GM12878 (cell line): ENCODE results near the gene COL6A3.

Source experiments
- EP300 ChIP-seq, 2 experiments: fragments of 150-350 bp in 1 of 2; IDR thresholded peaks; 2 replicates each; pipeline ENCODE4 v1.6.1; 2011 to 2012; ENCODE audit warnings: low read depth in 2 of 2, low read length in 2 of 2, borderline replicate concordance in 1 of 2, improper control_type of control experiment in 1 of 2, inconsistent platforms in 1 of 2; ENCODE audit not compliant: control insufficient read depth in 1 of 2
- EZH2 ChIP-seq: IDR thresholded peaks from 2 replicates; pipeline ENCODE4 v1.6.1; 2012; ENCODE audit warnings: low read depth, mild to moderate bottlenecking, control low read depth, inconsistent platforms, low read length, borderline replicate concordance; ENCODE audit not compliant: control insufficient read depth
- FOXK2 ChIP-seq: fragments of 450-650 bp; IDR thresholded peaks from 2 replicates; pipeline ENCODE4 v1.6.1; 2017; ENCODE audit warnings: mild to moderate bottlenecking, moderate library complexity
- NBN ChIP-seq: fragments of 450-650 bp; IDR thresholded peaks from 2 replicates; pipeline ENCODE4 v1.6.1; 2016
- POLR2A ChIP-seq: IDR thresholded peaks from 2 replicates; pipeline ENCODE4 v1.6.1; 2011; ENCODE audit warnings: low read depth, mild to moderate bottlenecking, low read length
- SIN3A ChIP-seq: IDR thresholded peaks from 2 replicates; pipeline ENCODE4 v1.6.1; 2012; ENCODE audit warnings: low read depth, low read length, improper control_type of control experiment
- SUPT20H ChIP-seq: IDR thresholded peaks from 2 replicates; pipeline ENCODE4 v1.6.1; 2011; ENCODE audit warnings: low read depth, mild to moderate bottlenecking, low read length, moderate library complexity, borderline replicate concordance; ENCODE audit not compliant: control insufficient read depth
- ZBED1 ChIP-seq: IDR thresholded peaks from 2 replicates; pipeline ENCODE4 v1.6.1; 2016; ENCODE audit warnings: borderline replicate concordance
- ZSCAN29 ChIP-seq: fragments of 450-650 bp; IDR thresholded peaks from 2 replicates; pipeline ENCODE4 v1.6.1; 2017; ENCODE audit warnings: mild to moderate bottlenecking, moderate library complexity
- TF ChIP-seq, protein P1 (sequence below), 3 experiments: IDR thresholded peaks in 2 of 3; conservative IDR thresholded peaks in 1 of 3; 2 replicates each; pipeline ENCODE4 v1.5.1; 2011; ENCODE audit warnings: low read depth in 3 of 3, low read length in 3 of 3, mild to moderate bottlenecking in 3 of 3, control low read depth in 2 of 3, moderate library complexity in 2 of 3, inconsistent platforms in 1 of 3, mixed read lengths in 1 of 3; ENCODE audit not compliant: control insufficient read depth in 2 of 3, insufficient read depth in 1 of 3; ENCODE audit errors: extremely low read depth in 1 of 3
- TF ChIP-seq, protein P2 (sequence below): fragments of 450-650 bp; IDR thresholded peaks from 2 replicates; pipeline ENCODE4 v1.6.1; 2016; ENCODE audit warnings: mild to moderate bottlenecking
- TF ChIP-seq, protein P3 (sequence below): IDR thresholded peaks from 2 replicates; pipeline ENCODE4 v1.6.1; 2011; ENCODE audit warnings: low read depth, mild to moderate bottlenecking, low read length, moderate library complexity, borderline replicate concordance; ENCODE audit errors: extremely low read depth
- TF ChIP-seq, protein P4 (sequence below): IDR thresholded peaks from 2 replicates; pipeline ENCODE4 v1.6.1; 2012; ENCODE audit warnings: mild to moderate bottlenecking, low read depth, low read length
- TF ChIP-seq, protein P5 (sequence below): IDR thresholded peaks from 2 replicates; pipeline ENCODE4 v1.6.1; 2011; ENCODE audit warnings: low read depth, low read length, improper control_type of control experiment, borderline replicate concordance

DNA sequence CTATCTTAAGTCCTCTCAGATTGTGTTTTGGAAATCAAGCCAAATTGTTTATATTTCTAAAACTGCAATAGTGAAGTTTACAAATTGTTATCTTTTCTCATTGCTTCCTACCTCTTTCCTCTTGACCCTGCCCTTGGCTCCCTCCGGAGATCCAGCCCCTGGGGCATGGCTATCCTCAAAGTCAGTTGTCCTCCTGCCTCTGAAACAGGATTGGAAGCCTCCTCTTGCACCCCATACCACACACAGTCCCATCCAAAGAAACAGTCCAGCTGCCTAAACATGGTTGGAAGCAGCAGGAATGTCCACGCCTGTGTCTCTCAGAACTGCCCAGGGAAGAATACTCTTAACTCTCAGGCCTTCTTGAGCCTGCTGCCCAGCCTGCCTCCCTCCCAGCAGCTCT is 30.1 kb upstream of the COL6A3 start:
- TF ChIP-seq NBN = no peak
- TF ChIP-seq, protein P1, sequence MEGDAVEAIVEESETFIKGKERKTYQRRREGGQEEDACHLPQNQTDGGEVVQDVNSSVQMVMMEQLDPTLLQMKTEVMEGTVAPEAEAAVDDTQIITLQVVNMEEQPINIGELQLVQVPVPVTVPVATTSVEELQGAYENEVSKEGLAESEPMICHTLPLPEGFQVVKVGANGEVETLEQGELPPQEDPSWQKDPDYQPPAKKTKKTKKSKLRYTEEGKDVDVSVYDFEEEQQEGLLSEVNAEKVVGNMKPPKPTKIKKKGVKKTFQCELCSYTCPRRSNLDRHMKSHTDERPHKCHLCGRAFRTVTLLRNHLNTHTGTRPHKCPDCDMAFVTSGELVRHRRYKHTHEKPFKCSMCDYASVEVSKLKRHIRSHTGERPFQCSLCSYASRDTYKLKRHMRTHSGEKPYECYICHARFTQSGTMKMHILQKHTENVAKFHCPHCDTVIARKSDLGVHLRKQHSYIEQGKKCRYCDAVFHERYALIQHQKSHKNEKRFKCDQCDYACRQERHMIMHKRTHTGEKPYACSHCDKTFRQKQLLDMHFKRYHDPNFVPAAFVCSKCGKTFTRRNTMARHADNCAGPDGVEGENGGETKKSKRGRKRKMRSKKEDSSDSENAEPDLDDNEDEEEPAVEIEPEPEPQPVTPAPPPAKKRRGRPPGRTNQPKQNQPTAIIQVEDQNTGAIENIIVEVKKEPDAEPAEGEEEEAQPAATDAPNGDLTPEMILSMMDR (IDR thresholded peaks at IDR 0.05 in 2 of 3, conservative IDR thresholded peaks at IDR 0.05 in 1 of 3; ENCODE audit: control insufficient read depth in 2 of 3, extremely low read depth in 1 of 3, insufficient read depth in 1 of 3, low read depth in 3 of 3, low read length in 3 of 3) = no peak
- no peak for TF ChIP-seq ZSCAN29
- TF ChIP-seq, protein P2, sequence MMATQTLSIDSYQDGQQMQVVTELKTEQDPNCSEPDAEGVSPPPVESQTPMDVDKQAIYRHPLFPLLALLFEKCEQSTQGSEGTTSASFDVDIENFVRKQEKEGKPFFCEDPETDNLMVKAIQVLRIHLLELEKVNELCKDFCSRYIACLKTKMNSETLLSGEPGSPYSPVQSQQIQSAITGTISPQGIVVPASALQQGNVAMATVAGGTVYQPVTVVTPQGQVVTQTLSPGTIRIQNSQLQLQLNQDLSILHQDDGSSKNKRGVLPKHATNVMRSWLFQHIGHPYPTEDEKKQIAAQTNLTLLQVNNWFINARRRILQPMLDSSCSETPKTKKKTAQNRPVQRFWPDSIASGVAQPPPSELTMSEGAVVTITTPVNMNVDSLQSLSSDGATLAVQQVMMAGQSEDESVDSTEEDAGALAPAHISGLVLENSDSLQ = no peak
- no peak for TF ChIP-seq ZBED1
- no peak for TF ChIP-seq EP300 (IDR thresholded peaks at IDR 0.05; ENCODE audit: borderline replicate concordance in 1 of 2, control insufficient read depth in 1 of 2, low read depth in 2 of 2, low read length in 2 of 2)
- TF ChIP-seq, protein P3, sequence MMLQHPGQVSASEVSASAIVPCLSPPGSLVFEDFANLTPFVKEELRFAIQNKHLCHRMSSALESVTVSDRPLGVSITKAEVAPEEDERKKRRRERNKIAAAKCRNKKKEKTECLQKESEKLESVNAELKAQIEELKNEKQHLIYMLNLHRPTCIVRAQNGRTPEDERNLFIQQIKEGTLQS = no peak
- TF ChIP-seq FOXK2 = no peak
- TF ChIP-seq, protein P4, sequence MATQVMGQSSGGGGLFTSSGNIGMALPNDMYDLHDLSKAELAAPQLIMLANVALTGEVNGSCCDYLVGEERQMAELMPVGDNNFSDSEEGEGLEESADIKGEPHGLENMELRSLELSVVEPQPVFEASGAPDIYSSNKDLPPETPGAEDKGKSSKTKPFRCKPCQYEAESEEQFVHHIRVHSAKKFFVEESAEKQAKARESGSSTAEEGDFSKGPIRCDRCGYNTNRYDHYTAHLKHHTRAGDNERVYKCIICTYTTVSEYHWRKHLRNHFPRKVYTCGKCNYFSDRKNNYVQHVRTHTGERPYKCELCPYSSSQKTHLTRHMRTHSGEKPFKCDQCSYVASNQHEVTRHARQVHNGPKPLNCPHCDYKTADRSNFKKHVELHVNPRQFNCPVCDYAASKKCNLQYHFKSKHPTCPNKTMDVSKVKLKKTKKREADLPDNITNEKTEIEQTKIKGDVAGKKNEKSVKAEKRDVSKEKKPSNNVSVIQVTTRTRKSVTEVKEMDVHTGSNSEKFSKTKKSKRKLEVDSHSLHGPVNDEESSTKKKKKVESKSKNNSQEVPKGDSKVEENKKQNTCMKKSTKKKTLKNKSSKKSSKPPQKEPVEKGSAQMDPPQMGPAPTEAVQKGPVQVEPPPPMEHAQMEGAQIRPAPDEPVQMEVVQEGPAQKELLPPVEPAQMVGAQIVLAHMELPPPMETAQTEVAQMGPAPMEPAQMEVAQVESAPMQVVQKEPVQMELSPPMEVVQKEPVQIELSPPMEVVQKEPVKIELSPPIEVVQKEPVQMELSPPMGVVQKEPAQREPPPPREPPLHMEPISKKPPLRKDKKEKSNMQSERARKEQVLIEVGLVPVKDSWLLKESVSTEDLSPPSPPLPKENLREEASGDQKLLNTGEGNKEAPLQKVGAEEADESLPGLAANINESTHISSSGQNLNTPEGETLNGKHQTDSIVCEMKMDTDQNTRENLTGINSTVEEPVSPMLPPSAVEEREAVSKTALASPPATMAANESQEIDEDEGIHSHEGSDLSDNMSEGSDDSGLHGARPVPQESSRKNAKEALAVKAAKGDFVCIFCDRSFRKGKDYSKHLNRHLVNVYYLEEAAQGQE = no peak
- TF ChIP-seq, protein P5, sequence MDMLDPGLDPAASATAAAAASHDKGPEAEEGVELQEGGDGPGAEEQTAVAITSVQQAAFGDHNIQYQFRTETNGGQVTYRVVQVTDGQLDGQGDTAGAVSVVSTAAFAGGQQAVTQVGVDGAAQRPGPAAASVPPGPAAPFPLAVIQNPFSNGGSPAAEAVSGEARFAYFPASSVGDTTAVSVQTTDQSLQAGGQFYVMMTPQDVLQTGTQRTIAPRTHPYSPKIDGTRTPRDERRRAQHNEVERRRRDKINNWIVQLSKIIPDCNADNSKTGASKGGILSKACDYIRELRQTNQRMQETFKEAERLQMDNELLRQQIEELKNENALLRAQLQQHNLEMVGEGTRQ = no peak
- TF ChIP-seq SIN3A = no peak
- no peak for TF ChIP-seq EZH2
- no peak for TF ChIP-seq POLR2A
- TF ChIP-seq SUPT20H = no peak
